ENCODE data around the gene GPATCH4.
"Not testable (repeated sequence)": the region's sequence is repeated elsewhere in the genome, so short reads cannot be mapped to it uniquely, and the experiment has no call there.

Gene GPATCH4

DNA sequence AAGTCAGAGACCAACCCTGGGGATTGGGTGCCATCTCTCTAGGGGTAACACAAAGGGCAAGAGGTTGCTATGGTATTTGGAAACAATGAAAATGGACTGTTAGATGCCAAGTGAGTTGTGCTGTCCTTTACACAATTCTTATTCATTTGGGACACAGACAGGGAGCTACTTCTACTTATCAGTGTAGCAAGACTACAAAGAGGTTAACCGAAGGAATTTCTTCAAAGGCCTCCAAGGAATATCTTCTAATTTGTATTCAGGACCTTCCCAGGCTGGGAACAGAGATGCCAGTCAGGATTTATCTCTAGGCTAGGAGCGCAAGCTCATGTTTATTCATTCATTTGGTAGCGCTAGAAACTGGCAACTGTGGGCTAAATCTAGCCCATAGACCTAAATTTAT is 7.1 kb downstream of the GPATCH4 start:
- DNase-seq: no peak

DNA sequence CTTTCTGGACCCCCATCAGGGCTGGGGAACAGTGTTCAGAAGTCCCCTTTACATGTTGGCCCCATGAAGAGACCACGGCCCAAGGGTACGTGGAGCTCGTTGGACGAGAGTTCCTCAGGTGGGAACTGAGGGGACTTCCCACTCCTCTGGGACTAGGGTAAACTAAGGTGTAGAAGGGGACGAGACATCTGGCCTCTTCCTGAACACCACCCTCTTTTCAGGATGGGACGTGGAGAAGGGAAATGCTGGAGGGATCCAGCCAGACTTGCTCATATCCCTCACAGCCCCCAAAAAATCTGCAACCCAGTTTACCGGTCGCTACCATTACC is 7.7 kb downstream of the GPATCH4 start:
- DNase-seq: no peak

DNA sequence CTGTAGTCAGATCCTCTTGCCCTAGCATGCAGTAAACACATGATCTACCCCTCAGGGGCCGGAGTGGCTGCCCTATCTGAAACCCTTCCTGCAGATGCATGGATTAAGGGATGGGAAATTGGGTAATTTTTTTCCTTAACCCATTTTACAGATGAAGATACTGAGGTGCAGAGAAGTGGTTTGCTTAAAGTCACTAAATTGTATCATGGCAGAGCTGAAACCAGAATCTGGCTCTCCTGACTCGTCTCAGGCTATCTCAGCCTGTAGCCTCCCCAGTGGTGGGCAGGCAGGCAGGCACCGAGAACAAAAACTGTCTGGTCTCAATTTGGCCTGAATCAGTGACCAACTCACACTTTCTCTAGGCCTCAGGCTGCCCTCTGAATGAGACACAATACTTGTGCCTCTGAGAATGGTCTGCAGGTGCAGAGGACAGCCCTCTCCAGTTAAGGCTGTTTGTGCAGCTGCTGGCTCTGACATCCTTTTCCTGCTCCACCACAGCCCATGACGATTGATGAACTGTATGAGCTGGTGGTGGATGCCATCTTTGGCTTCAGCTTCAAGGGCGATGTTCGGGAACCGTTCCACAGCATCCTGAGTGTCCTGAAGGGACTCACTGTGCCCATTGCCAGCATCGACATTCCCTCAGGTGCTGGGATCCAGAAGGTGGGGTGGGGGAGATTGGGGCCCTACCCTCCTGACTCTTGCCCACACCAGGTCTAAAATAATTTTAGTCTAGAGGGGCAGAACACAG is 8.2 kb downstream of the GPATCH4 start:
- DNase-seq: no peak

DNA sequence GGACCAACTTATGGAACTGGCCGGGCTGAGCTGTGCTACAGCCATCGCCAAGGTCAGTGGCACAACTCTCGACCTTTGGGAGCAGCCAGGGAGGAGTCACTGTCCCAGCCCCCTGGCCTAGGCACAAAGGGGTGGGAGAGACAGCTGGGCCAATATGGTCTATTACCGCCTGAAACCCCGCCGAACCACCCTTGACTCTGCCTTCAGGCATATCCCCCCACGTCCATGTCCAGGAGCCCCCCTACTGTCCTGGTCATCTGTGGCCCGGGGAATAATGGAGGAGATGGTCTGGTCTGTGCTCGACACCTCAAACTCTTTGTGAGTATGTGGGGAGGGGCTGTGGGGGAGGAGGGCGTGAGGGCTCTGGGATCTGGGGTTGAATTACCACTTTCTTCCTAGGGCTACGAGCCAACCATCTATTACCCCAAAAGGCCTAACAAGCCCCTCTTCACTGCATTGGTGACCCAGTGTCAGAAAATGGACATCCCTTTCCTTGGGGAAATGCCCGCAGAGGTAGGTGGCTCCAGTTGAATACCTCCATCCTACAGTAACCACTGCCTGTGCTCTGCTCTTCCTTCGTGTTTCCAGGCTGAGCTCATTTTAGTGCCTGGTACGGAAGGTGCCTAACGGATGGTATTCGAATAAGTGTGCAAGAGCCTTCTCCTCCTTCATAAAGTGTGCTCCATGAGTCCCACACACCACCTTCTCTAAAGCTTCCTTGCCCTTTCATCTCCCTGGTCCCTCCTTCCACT is 8.9 kb downstream of the GPATCH4 start:
- no peak for DNase-seq

GRCh38 chr1:156591432-156592157 is 9.7 kb downstream of the GPATCH4 start, which contains the start of gene NAXE:
Gene NAXE (plus strand): TSS chr1:156591776. CDS start chr1:156591805, 29 bp downstream.
- DNase-seq: peak; percentile 51 to 74

DNA sequence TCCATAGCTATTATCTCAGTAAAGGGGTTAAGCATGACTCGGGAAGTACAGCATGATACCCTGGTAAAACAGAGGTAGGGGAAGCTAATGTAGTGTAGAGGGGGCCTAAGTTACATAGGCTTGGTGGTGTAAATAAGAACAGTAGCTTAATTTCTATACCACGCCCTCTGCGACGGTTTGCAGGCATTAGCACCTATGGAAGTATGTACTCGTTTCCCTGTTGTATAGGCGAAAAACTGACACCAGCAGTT is 10.2 kb downstream of the GPATCH4 start:
- DNase-seq: no peak

DNA sequence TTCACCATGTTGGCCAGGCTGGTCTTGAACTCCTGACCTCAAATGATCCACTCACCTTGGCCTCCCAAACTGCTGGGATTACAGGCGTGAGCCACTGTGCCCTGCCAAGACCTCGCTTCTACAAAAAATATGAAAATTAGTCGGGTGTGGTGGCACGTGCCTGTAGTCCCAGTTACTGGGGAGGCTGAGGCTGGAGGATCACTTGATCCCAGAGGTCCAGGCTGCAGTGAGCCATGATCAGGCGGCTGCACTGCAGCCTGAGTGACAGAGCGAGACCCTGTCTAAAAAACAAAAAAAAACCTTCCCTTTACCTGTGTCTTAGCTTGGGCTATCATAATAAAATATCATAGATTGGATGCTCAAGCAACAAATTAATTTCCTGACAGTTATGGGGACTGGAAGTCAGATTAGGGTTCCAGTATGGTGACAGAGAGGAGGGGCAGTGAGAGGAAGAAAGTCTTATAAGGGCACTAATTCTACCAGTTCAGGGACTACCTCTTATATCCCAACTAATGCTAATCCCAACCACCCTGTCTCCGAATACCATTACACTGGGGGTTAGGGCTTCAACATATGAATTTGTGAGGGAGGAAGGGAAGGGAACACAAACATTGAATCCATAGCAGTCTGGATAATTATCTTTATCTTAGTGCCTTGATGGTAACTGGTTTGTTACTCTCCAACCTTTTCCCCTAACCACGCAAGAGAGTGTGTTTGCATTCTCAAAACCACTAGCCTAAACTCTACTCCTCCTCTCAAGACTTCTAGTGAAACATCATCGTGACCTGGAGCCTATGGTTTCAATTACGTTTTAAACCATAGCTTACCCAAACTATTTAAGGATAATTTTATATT is 10.7 kb downstream of the GPATCH4 start:
- DNase-seq: no peak

- no peak for DNase-seq
Measured at GRCh38 chr1:156589546-156589945, 11.7 kb downstream of the GPATCH4 start.

DNA sequence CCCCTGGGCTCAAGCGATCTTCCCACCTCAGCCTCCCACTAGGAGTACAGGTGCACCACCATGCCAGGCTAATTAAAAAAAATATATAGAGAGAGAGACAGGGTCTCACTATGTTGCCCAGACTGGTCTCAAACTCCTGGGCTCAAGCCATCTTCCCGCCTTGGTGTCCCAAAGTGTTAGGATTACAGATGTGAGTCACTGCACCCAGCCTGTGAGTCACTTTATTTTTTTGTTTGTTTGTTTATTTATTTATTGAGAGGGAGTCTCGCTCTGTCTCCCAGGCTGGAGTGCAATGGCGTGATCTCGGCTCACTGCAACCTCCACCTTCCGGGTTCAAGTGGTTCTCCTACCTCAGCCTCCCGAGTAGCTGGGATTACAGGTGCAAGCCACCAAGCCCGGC is 13.4 kb downstream of the GPATCH4 start:
- not testable (repeated sequence) for DNase-seq

DNA sequence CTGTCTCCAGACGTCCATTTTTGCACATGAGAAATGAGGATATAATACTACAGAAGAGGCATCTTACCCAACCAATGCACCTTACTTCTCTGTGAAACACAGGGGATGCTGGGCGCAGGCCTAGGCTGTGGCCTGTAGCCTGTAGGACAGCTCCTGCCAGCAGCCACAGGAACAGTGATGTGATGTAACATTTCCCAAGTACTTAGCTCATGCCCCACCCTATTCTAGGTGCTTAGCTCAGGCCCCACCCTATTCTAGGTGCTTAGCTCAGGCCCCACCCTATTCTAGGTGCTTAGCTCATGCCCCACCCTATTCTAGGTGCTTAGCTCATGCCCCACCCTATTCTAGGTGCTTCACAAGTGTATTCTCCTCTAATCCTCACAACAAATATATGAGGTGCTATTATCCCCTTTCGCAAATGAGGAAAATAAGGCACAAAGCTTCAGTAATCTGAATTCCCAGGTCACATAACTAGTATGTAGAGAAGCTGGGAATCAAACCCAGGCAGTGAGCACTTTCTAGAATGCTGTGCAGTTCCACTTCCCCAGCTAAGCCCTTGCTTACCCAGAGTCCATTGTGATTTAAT is 14.3 kb downstream of the GPATCH4 start:
- no peak for DNase-seq

DNA sequence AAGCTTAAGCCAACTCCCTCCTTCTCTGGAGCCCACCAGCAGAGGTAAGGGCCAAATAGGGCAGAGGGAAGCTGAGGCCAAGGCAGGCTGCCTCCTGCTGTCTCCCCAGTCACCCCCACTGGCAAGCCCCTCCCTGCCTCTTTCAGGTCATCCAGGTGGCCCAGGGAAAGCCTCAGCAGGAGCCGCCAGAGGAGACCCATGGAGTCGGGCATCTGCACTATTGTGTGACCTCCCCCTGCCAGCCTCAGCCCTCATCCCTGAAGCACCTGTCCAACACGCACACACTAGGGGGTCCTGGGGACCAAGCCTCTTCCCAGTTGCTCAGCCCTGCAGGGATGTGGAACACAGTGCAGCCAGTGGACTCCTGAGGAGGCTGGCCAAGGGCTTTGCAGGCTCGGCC is 15.0 kb downstream of the GPATCH4 start:
- no peak for DNase-seq

GRCh38 chr1:156584813-156585212 is 16.5 kb downstream of the GPATCH4 start:
- no peak for DNase-seq

DNA sequence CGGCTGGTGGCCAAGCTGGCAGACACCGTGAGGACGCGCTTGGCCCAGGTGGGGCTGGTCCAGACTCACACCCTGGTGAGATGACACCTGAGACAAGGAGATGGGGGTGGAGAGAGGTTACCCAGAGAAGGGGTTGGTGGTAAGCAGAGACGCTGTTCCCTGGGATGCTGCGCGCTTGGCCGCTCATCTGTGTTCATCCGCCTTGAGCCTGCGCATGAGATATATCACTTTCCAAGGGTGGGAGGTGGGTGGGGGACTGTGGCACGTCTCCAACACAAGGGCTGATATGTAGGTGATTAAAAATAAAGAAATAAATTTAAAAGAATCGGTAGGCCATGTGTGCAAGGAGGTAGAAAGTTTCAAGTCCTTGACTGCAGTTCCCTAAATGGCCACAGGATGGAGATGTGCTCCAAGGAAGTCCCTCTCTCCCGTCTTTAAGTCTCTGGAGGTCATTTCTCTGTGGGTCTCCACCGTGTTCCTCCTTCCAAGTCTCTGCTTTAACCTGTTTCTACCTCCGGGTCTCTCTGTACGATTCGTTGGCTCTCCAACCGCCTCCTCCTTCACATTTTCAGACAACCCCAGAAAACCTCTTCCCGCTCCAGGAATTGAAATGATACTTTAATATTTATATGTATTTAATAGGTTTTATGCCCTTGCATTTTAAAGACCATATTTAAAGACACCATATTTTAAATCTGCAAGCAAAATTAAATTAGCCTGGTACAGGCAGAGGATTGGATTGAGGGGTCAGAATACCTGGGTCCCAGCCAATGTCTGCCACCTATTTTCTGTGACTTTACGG is 17.3 kb downstream of the GPATCH4 start:
- DNase-seq: peak; percentile 75 to 84

- DNase-seq: peak in 1 of 2 donors; percentile 7
Measured at GRCh38 chr1:156582388-156583017, 18.8 kb downstream of the GPATCH4 start.

GRCh38 chr1:156581661-156582387 is 19.5 kb downstream of the GPATCH4 start:
- peak; percentile 32 to 43 for DNase-seq

GRCh38 chr1:156579472-156579871 is 21.8 kb downstream of the GPATCH4 start, which contains the start of gene TTC24:
Gene TTC24 (plus strand): TSS chr1:156579723. CDS start chr1:156581365, 1,642 bp downstream.
- DNase-seq: no peak

- DNase-seq: no peak
Measured at GRCh38 chr1:156578055-156578454, 23.2 kb downstream of the GPATCH4 start.

GRCh38 chr1:156577550-156577949 is 23.7 kb downstream of the GPATCH4 start:
- no peak for DNase-seq

- no peak for DNase-seq
Measured at GRCh38 chr1:156574039-156574633, 27.1 kb downstream of the GPATCH4 start.

DNA sequence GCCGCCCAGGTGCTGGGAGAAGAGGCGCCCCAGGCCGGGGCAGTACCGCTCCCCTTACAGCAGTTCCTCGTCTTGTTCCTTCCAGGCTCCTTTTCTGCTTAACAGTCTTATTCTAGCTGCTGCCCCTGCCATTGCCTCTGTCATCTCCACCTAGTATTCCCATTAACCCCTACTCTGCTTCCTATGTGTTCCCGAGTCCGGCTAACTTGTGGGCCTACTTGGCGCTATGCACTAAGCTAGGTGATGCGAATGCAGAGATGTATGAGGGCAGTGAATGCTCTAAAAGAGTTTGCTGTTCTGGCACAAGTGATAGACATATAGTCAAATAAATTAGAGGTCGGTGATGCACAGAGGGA is 28.6 kb downstream of the GPATCH4 start:
- no peak for DNase-seq

All from CD4-positive, alpha-beta T cell treated with Interferon alpha-2 for 1 hour (primary cell).